Measurements from ENCODE around the gene TMED1.

DNA sequence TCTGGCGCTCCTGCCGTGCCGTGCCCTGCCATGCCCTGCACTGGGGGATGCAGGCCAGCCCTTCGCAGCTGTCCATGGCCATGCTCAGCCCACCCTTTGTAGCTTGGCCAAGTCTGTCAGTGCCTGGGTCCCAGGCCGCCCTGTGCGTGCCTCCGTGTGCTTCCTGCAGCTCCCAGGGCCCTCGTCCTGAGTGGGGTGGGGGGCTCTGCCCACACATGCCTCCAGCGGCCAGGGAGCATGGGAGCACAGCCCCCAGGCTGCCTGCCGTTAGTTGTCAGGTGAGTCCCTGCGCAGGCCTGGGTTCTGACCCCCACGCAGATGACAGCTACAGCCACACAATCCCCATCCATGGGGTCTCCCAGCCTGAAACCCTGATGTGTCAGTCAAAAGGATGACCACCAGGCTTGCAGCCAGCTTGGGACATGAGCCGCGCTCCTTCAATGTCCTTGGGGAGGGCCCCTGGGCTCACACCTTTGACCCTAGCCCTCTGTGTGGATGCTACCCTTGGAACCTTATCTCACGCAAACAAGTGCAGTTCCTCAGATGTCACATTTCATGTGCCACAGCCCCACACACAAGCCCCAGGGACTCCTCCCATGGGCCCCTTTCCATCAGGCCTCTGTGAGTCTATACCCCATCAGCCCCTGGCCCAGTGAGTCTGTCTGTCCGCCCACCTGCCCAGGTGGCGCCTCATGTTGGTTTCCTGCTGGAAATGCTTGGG lies 24.5 kb downstream of the TMED1 start:
- TF ChIP-seq, protein P1, sequence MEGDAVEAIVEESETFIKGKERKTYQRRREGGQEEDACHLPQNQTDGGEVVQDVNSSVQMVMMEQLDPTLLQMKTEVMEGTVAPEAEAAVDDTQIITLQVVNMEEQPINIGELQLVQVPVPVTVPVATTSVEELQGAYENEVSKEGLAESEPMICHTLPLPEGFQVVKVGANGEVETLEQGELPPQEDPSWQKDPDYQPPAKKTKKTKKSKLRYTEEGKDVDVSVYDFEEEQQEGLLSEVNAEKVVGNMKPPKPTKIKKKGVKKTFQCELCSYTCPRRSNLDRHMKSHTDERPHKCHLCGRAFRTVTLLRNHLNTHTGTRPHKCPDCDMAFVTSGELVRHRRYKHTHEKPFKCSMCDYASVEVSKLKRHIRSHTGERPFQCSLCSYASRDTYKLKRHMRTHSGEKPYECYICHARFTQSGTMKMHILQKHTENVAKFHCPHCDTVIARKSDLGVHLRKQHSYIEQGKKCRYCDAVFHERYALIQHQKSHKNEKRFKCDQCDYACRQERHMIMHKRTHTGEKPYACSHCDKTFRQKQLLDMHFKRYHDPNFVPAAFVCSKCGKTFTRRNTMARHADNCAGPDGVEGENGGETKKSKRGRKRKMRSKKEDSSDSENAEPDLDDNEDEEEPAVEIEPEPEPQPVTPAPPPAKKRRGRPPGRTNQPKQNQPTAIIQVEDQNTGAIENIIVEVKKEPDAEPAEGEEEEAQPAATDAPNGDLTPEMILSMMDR (IDR thresholded peaks at IDR 0.05 in 8 of 11, conservative IDR thresholded peaks at IDR 0.05 in 3 of 11): no peak
- peak in 2 of 3 donors; percentile 20 to 55 for TF ChIP-seq POLR2AphosphoS5 (IDR thresholded peaks at IDR 0.05)
